AG10803 (cell line): ENCODE data around the gene IQGAP3.

Source experiments
- DNase-seq: peaks from one replicate; pipeline ENCODE4 v3.0.0; 2010; ENCODE audit warnings: low read depth
- H3K4me3 ChIP-seq: 2 replicates; pipeline ENCODE4 v1.5.1; 2011; ENCODE audit warnings: mild to moderate bottlenecking, low read length, control low read depth
- CTCF ChIP-seq: conservative IDR thresholded peaks from 2 replicates; pipeline ENCODE4 v1.5.1; 2011; ENCODE audit warnings: mild to moderate bottlenecking, low read length, control low read depth, inconsistent platforms

IQGAP3 gene

GRCh38 chr1:156500543-156500792, 71.9 kb downstream of the IQGAP3 start, which contains the start of gene MEF2D:
TSS of gene MEF2D (minus strand) at chr1:156500775. CDS start at chr1:156483292, 17,483 bp downstream.
- no peak for DNase-seq
- H3K4me3 ChIP-seq, result peak within 1 kb of the TSS; percentile 97
- TF ChIP-seq CTCF, result no peak

GRCh38 chr1:156499842-156500542, 72.4 kb downstream of the IQGAP3 start:
- H3K4me3 ChIP-seq, result peak overlapping the region; percentile 97
- no peak for TF ChIP-seq CTCF
- no peak for DNase-seq

- DNase-seq, result no peak
- no peak for TF ChIP-seq CTCF
- peak overlapping the region; percentile 97 for H3K4me3 ChIP-seq
These were observed 73.0 kb downstream of the IQGAP3 start for GRCh38 chr1:156499194-156499841.

GRCh38 chr1:156498432-156499193, 73.8 kb downstream of the IQGAP3 start:
- TF ChIP-seq CTCF, result no peak
- H3K4me3 ChIP-seq, result peak overlapping the region; percentile 97
- DNase-seq, result peak; percentile 55

- H3K4me3 ChIP-seq, result peak overlapping the region; percentile 97
- no peak for TF ChIP-seq CTCF
- DNase-seq, result no peak
These were observed 74.5 kb downstream of the IQGAP3 start for GRCh38 chr1:156497743-156498431.

- no peak for TF ChIP-seq CTCF
- H3K4me3 ChIP-seq, result peak overlapping the region; percentile 97
- DNase-seq, result no peak
These were observed 75.2 kb downstream of the IQGAP3 start for GRCh38 chr1:156497078-156497742.
